PFSK-1 (cell line): ENCODE measurements around the gene C10orf143.

Source experiments
- FOXP2 ChIP-seq: optimal IDR thresholded peaks from 2 replicates; pipeline ENCODE3; 2011; ENCODE audit warnings: borderline replicate concordance, control low read depth, inconsistent platforms; ENCODE audit not compliant: insufficient read depth; ENCODE audit errors: extremely low read length, extremely low read depth
- POLR2AphosphoS5 ChIP-seq: IDR thresholded peaks from 2 replicates; pipeline ENCODE4 v1.6.1; 2012; ENCODE audit warnings: low read depth, mild to moderate bottlenecking, control low read depth, low read length, moderate library complexity
- SIN3A ChIP-seq: IDR thresholded peaks from 2 replicates; pipeline ENCODE4 v1.6.1; 2012; ENCODE audit warnings: mild to moderate bottlenecking, low read length, moderate library complexity, borderline replicate concordance; ENCODE audit not compliant: insufficient read depth
- TAF1 ChIP-seq: IDR thresholded peaks from 2 replicates; pipeline ENCODE4 v1.6.1; 2012; ENCODE audit warnings: low read length, control low read depth, borderline replicate concordance; ENCODE audit not compliant: insufficient read depth
- TF ChIP-seq, protein P1 (sequence below), 2 experiments: IDR thresholded peaks; 2 replicates each; pipeline versions ENCODE4 v1.6.1 to v1.8.0; 2011 to 2012; ENCODE audit warnings: low read depth in 2 of 2, low read length in 2 of 2, control low read depth in 1 of 2, inconsistent platforms in 1 of 2, mild to moderate bottlenecking in 1 of 2, moderate library complexity in 1 of 2; ENCODE audit not compliant: insufficient read depth in 1 of 2

Gene C10orf143

DNA sequence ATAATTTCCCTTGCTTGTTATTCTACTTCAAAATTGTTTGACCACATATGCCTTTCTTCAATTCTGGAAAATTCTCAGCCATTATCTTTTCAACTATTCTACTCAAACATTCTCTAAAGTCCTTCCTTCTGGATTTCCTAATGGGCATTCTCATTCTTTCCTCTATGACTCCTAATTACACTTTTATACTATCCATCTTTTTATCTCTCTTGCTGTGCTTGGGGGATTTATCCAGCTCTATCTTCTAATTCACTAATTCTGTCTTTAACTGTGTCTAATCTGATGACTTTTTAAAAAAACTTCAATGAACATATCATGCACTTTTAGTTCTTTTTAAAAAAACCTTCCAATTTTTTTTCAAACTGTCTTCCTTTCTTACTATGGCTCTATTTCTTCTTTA lies 38.4 kb downstream of the C10orf143 start:
- TF ChIP-seq FOXP2, result no peak

DNA sequence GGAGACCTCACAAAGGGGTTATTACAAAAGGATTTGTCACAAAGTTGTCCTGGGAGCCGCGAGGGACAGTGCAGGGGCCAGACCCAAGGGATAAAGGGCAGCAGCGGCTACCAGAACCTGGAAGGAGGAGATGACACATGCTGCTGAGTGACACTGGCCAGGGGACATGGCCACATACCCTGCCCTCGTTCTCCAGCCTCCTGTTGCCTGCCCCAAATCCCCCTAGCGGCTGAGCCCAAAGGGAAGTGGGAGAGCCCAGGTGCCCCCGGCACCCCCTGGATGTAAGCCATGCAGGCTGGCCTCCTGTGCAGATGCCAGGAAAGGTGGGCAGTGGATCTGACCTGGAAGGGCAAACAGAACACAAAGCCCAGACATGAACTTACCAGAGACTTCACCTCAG lies 42.7 kb downstream of the C10orf143 start:
- TF ChIP-seq SIN3A (no peak), POLR2AphosphoS5 (no peak), TAF1 (no peak), FOXP2 (no peak)
- TF ChIP-seq, protein P1, sequence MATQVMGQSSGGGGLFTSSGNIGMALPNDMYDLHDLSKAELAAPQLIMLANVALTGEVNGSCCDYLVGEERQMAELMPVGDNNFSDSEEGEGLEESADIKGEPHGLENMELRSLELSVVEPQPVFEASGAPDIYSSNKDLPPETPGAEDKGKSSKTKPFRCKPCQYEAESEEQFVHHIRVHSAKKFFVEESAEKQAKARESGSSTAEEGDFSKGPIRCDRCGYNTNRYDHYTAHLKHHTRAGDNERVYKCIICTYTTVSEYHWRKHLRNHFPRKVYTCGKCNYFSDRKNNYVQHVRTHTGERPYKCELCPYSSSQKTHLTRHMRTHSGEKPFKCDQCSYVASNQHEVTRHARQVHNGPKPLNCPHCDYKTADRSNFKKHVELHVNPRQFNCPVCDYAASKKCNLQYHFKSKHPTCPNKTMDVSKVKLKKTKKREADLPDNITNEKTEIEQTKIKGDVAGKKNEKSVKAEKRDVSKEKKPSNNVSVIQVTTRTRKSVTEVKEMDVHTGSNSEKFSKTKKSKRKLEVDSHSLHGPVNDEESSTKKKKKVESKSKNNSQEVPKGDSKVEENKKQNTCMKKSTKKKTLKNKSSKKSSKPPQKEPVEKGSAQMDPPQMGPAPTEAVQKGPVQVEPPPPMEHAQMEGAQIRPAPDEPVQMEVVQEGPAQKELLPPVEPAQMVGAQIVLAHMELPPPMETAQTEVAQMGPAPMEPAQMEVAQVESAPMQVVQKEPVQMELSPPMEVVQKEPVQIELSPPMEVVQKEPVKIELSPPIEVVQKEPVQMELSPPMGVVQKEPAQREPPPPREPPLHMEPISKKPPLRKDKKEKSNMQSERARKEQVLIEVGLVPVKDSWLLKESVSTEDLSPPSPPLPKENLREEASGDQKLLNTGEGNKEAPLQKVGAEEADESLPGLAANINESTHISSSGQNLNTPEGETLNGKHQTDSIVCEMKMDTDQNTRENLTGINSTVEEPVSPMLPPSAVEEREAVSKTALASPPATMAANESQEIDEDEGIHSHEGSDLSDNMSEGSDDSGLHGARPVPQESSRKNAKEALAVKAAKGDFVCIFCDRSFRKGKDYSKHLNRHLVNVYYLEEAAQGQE (IDR thresholded peaks at IDR 0.05; ENCODE audit: insufficient read depth in 1 of 2, low read depth in 2 of 2, low read length in 2 of 2), result no peak

DNA sequence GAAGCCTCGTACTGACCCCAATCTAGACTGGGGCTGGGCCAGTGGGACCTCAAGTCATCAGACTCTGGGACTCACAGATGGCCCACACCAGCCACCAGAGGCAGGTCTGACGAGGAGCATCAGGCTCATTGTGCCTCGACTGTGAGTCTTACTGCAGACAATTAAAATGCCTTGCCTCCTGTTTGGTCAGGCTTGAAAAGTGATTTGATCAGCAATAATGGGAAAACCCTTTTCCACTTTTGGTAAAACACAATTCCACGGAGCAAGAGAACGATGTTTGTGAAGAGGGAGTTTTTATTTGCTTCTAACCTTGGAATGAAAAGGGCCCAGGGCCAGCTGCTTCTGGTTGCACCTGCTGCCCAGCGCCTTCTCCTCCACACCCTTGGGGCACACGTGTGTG lies 43.9 kb downstream of the C10orf143 start:
- TF ChIP-seq SIN3A, result no peak
- TF ChIP-seq, protein P1 (IDR thresholded peaks at IDR 0.05; ENCODE audit: insufficient read depth in 1 of 2, low read depth in 2 of 2, low read length in 2 of 2), result no peak
- TF ChIP-seq TAF1, result no peak
- TF ChIP-seq POLR2AphosphoS5, result no peak
- TF ChIP-seq FOXP2, result no peak

DNA sequence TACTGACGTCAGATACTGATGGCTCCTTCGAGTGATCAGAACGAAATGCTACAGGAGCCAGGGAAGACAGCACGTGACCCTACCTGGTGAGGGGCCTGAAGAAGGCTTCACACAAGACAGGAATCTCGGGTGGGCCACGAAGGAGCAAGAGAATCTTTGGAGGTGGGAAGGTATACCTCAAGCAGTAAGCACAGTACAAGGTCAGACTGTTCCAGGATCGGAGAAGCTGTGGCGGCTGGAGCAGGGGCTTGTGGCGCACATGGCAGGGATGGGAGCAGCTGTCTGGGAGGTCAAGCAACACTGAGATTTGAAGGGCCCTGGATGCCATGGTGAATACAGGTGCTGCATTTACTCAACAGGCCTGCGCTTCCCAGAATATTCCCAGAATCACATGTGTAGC lies 45.4 kb downstream of the C10orf143 start:
- TF ChIP-seq SIN3A (no peak), FOXP2 (no peak), POLR2AphosphoS5 (no peak), TAF1 (no peak)
- TF ChIP-seq, protein P1 (IDR thresholded peaks at IDR 0.05; ENCODE audit: insufficient read depth in 1 of 2, low read depth in 2 of 2, low read length in 2 of 2), result no peak

DNA sequence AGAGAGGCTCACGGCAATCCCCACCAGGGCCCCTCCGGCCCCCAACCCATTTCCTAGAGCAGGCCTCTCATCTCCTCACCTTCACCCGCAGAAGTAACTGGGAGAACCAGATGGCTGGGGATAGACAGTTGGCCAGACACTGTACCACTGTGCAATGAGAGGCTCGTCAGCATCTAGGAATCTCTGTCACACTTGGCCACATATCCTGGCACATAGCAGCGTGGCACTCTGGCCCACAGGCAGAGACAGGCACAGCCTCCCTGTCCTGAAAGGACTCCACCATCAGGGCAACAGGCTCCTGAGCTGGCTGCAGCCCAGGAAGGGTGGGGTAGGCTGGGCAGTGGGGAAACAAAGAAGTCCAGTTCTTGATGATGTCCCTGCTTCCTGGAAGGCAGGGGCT lies 45.8 kb downstream of the C10orf143 start:
- TF ChIP-seq TAF1 (no peak), FOXP2 (no peak)

DNA sequence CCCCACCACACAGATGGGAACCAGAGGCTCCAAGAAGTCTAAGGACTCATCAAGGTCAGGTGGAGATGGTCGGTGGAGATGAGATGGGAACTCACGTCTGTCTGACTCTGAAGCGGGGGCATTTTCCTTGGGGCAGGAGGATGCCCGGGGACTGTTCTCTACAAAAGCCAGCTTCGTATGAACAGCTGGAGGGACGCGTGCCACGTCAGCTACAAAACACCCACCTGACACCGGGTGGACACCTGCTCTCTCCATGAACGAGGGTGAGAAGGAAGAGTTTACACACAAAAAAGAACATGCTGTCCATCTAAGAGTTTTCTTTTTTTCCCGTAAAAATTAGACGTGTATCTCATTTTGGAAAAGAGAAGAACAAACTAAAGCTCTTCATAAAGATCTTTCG lies 47.7 kb downstream of the C10orf143 start:
- no peak for TF ChIP-seq SIN3A
- no peak for TF ChIP-seq FOXP2
- no peak for TF ChIP-seq POLR2AphosphoS5
- TF ChIP-seq TAF1, result no peak
- TF ChIP-seq, protein P1 (IDR thresholded peaks at IDR 0.05; ENCODE audit: insufficient read depth in 1 of 2, low read depth in 2 of 2, low read length in 2 of 2), result no peak
